HepG2 (cell line): ENCODE results near the gene DGCR2. TPM values are rescaled to one million over a fixed set of nuclear protein-coding genes. Genes with fewer than 3 reads are reported as not detected.
A peak's percentile ranks its signal among the peaks of the same experiment; 100 is the strongest.

Experiments used
- ATAC-seq: fragments of 200-7000 bp; cut with Tn5 transposase; 3 replicates; pipeline ENCODE4 v1.9.1; 2020; ENCODE audit warnings: mild to moderate bottlenecking, moderate library complexity
- BruUV-seq: library from RNA; stranded (reverse); fragments of 400-500 nt; replicated peaks from 2 replicates; lab custom pipeline; 2021; lab: Mats Ljungman, UMichigan
- CTCF ChIA-PET: fragments of 300-600 bp; formaldehyde crosslinking; extraction: SDS; loops from one replicate; lab custom pipeline; 2021; ENCODE audit warnings: low total read pairs, inconsistent platforms, low intra/inter-chr PET ratio; lab: Yijun Ruan, JAX
- POLR2A ChIA-PET: fragments of 350-600 bp; sonication (Branson Sonifier 250); formaldehyde crosslinking; loops from one replicate; lab custom pipeline; 2020; ENCODE audit warnings: antibody characterized with exemption, inconsistent platforms; lab: Yijun Ruan, JAX
- DNase-seq: peaks from one replicate; pipeline ENCODE4 v3.0.0-alpha.2; 2015; ENCODE audit warnings: low spot score
- FAIRE-seq: peaks from 3 replicates; lab custom pipeline; 2011; peaks lifted over from hg19 to GRCh38; lab: Jason Lieb, UNC
- H2AFZ ChIP-seq: one replicate; pipeline ENCODE4 v1.6.1; 2011; ENCODE audit warnings: low read length, inconsistent platforms
- H3K27ac ChIP-seq: fragments of 300-600 bp; 3 replicates; pipeline ENCODE4 v1.8.0; 2011; ENCODE audit warnings: mixed run types, mild to moderate bottlenecking, mixed read lengths, low read length, inconsistent platforms; ENCODE audit not compliant: insufficient read depth; ENCODE audit errors: extremely low read length
- H3K27me3 ChIP-seq, 2 experiments: fragments of 200-600 bp in 1 of 2; 2 replicates in 1 of 2; 3 replicates in 1 of 2; pipeline versions ENCODE4 v1.6.0 to v1.8.0; 2011; ENCODE audit warnings: low read length in 2 of 2, mild to moderate bottlenecking in 2 of 2, moderate library complexity in 2 of 2, inconsistent platforms in 1 of 2; ENCODE audit not compliant: insufficient read depth in 2 of 2, control insufficient read depth in 1 of 2
- H3K36me3 ChIP-seq, 2 experiments: fragments of 200-600 bp in 1 of 2; replicated peaks in 1 of 2; 2 replicates in 1 of 2; 3 replicates in 1 of 2; pipeline versions ENCODE4 v1.5.1 to v1.8.0; 2011; ENCODE audit warnings: low read length in 2 of 2, inconsistent platforms in 1 of 2; ENCODE audit not compliant: insufficient read depth in 2 of 2, control insufficient read depth in 1 of 2
- H3K4me1 ChIP-seq: 2 replicates; pipeline ENCODE4 v1.5.1; 2012; ENCODE audit warnings: low read length, inconsistent platforms; ENCODE audit not compliant: insufficient read depth
- H3K4me2 ChIP-seq: 2 replicates; pipeline ENCODE4 v1.6.0; 2011; ENCODE audit warnings: low read depth, low read length, inconsistent platforms
- H3K4me3 ChIP-seq, 3 experiments: fragments of 200-600 bp in 1 of 3; sonication (generic), shearing (Covaris generic) in 1 of 3; replicated peaks in 1 of 3; 2 replicates each; pipeline ENCODE4 v1.5.1; 2011 to 2016; ENCODE audit warnings: low read length in 3 of 3, inconsistent platforms in 2 of 3, low read depth in 2 of 3, mild to moderate bottlenecking in 2 of 3, control low read depth in 1 of 3, mixed read lengths in 1 of 3; ENCODE audit not compliant: insufficient read depth in 1 of 3
- H3K79me2 ChIP-seq: one replicate; pipeline ENCODE4 v1.6.1; 2011; ENCODE audit warnings: low read length, inconsistent platforms; ENCODE audit not compliant: insufficient read depth
- H3K9ac ChIP-seq: 2 replicates; pipeline ENCODE4 v1.6.0; 2011; ENCODE audit warnings: mild to moderate bottlenecking, low read depth, low read length, inconsistent platforms; ENCODE audit not compliant: insufficient read depth
- H3K9me3 ChIP-seq: 2 replicates; pipeline ENCODE4 v1.5.1; 2012; ENCODE audit warnings: mild to moderate bottlenecking, low read length
- H4K20me1 ChIP-seq: 2 replicates; pipeline ENCODE4 v1.6.0; 2011; ENCODE audit warnings: inconsistent platforms, mild to moderate bottlenecking, low read length, moderate library complexity; ENCODE audit not compliant: insufficient read depth
- KLF11 ChIP-seq: IDR thresholded peaks from 2 replicates; pipeline ENCODE4 v1.6.1; 2016; ENCODE audit warnings: missing compliant biosample characterization
- KMT2B ChIP-seq: IDR thresholded peaks from 2 replicates; pipeline ENCODE4 v1.6.1; 2016; ENCODE audit warnings: missing genetic modification reagents, missing compliant biosample characterization
- PHF8 ChIP-seq: sonication (generic); formaldehyde crosslinking; IDR thresholded peaks from 2 replicates; pipeline ENCODE4 v1.5.0; 2020; ENCODE audit warnings: missing genetic modification reagents
- RBM22 ChIP-seq: fragments of 200-400 bp; formaldehyde crosslinking; optimal IDR thresholded peaks from 2 replicates; pipeline ENCODE3; 2017; ENCODE audit warnings: mild to moderate bottlenecking, low read length, moderate library complexity
- REL ChIP-seq: sonication (generic); formaldehyde crosslinking; conservative IDR thresholded peaks from 2 replicates; pipeline ENCODE4 v1.8.0; 2022; ENCODE audit warnings: mild to moderate bottlenecking, missing genetic modification reagents, moderate library complexity
- SUZ12 ChIP-seq: fragments of 150-350 bp; IDR thresholded peaks from 2 replicates; pipeline ENCODE4 v1.6.1; 2014; ENCODE audit warnings: low read depth, low read length
- ZC3H13 ChIP-seq: sonication (generic); formaldehyde crosslinking; IDR thresholded peaks from 2 replicates; pipeline ENCODE4 v1.8.1; 2023; ENCODE audit warnings: mild to moderate bottlenecking, missing genetic modification reagents, moderate library complexity
- ZNF225 ChIP-seq: sonication (generic); formaldehyde crosslinking; IDR thresholded peaks from 2 replicates; pipeline ENCODE4 v1.4.0; 2020; ENCODE audit warnings: mild to moderate bottlenecking, missing genetic modification reagents
- ZNF678 ChIP-seq: sonication (generic); formaldehyde crosslinking; IDR thresholded peaks from 2 replicates; pipeline ENCODE4 v1.4.0; 2020; ENCODE audit warnings: mild to moderate bottlenecking, missing genetic modification reagents
- WGBS: methylation state at CpG from one replicate; pipeline ENCODE4 v1.1.6; 2017; ENCODE audit warnings: low lambda C conversion rate; 5-methylcytosine and 5-hydroxymethylcytosine counted together
- in situ Hi-C: cut with HindIII; loops from 2 replicates; pipeline ENCODE4 v1.10.0; 2017; ENCODE audit warnings: low pct_unique_long_range_greater_than_20kb; ENCODE audit not compliant: extremely low pct_ligation_motif_present
- intact Hi-C: fragments of 100-400 bp; cut with micrococcal nuclease; formaldehyde crosslinking; loops from one replicate; pipeline ENCODE4 v1.10.0; 2022; ENCODE audit not compliant: unreplicated experiment
- polyA plus RNA-seq, 8 experiments: library from polyadenylated mRNA; depleted of rRNA in 3 of 8; stranded (reverse) in 7 of 8; unstranded in 1 of 8; fragments of >200 nt; fragmentation: Illumina TruSeq in 4 of 8; extraction: Trizol in 4 of 8; gene quantifications; 2 replicates each; pipeline versions ENCODE4 v1.2.1 to v1.2.3, GENCODE V29; 2011 to 2016; ENCODE audit warnings: low read depth in 4 of 8, missing spikeins in 1 of 8, mixed read lengths in 1 of 8; ENCODE audit not compliant: insufficient read depth in 1 of 8
- total RNA-seq, 5 experiments: library from RNA; depleted of rRNA; stranded (reverse); fragments of >200 nt; fragmentation: Illumina TruSeq; extraction: Trizol; gene quantifications; 2 replicates each; pipeline ENCODE4 v1.2.3, GENCODE V29; 2016; ENCODE audit warnings: low read depth in 1 of 5

DGCR2 gene
- total and polyA plus RNA-seq, 2 of the 13 experiments (the other 11 are each of a cell fraction or from before 2014, with no cell fraction given): 23.1 to 35.3 TPM

- ATAC-seq (no peak), DNase-seq (no peak), FAIRE-seq (no peak)
- H3K9ac ChIP-seq: no peak overlapping the region
- H3K9me3 ChIP-seq: no peaks in the 10 kb centered on the region
- no peak overlapping the region for H2AFZ ChIP-seq
- in situ Hi-C loops (no loop called here), intact Hi-C loops (no loop called here)
- peaks cover 34 to 70% of the 10 kb centered on the region in 2 experiments for H3K36me3 ChIP-seq
- ChIA-PET POLR2A (no interaction called here), CTCF (no interaction called here)
- no peaks in the 10 kb centered on the region for H3K79me2 ChIP-seq
- no TSS peak for BruUV-seq
- no peaks in the 10 kb centered on the region for H3K4me1 ChIP-seq
- H3K27me3 ChIP-seq: no peaks in the 10 kb centered on the region
- H3K27ac ChIP-seq: no peak overlapping the region
- peak; percentile 76 for TF ChIP-seq RBM22
- no peak for TF ChIP-seq REL
- no peak overlapping the region for H3K4me2 ChIP-seq
- H4K20me1 ChIP-seq: no peaks in the 10 kb centered on the region
- 98% methylated on average over 15 of the region's 15 CpGs for WGBS
- no peak overlapping the region for H3K4me3 ChIP-seq
Measured at GRCh38 chr22:19041704-19042074, 80.5 kb downstream of the DGCR2 start.

DNA sequence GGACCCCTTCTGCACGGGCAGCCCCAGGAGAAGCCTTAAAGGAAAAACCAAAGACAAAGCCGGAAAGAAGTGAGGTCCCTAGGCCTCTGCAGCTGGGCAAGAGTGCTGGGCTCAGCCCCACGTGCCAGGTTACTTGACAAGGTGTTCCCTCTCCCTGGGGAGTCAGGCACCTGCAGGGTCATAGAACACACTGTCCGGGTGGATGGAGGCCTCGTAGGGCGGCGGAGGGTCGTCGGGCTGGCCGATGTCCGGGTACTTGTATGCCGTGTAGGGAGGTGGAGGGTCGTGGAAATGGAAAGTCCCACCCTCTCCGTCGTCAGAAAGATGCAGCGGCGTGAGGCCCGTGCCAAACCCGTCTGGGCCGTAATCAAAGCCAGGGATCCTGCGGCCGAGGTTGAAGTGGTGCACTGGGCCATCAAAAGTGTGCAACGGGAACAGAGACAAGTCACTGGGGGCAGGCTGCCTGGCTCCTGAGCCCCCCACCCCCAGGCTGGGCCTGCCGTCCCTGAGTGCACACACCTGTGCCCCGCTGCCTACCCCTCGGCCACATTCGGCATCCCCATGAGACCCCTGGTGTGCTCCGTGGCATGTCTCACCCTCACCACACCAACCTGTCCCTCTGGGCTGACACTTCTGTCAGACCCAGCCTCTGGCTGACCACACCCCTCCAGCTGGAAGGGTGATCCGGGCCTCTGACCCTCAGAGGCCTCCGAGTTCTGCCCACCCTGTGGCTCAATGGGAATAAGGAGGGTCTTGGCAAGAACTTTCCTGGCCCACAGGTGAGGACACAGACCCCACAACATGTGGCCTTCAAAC, 81.1 kb downstream of the DGCR2 start:
- 98% methylated on average over 28 of the region's 30 CpGs for WGBS
- no peaks in the 10 kb centered on the region for H3K9me3 ChIP-seq
- H3K79me2 ChIP-seq: no peaks in the 10 kb centered on the region
- ChIA-PET CTCF (no interaction called here), POLR2A (no interaction called here)
- H2AFZ ChIP-seq: no peak overlapping the region
- TF ChIP-seq KLF11 (CRISPR knock-in tag) (no peak), SUZ12 (no peak), ZNF678 (CRISPR knock-in tag) (no peak), ZNF225 (no peak), ZC3H13 (CRISPR knock-in tag) (no peak), KMT2B (CRISPR knock-in tag) (no peak), PHF8 (CRISPR knock-in tag) (no peak)
- ATAC-seq: no peak
- no TSS peak for BruUV-seq
- peaks cover 31 to 64% of the 10 kb centered on the region in 2 experiments for H3K36me3 ChIP-seq
- H3K9ac ChIP-seq: no peak overlapping the region
- H3K4me3 ChIP-seq: no peak overlapping the region
- H3K4me1 ChIP-seq: no peaks in the 10 kb centered on the region
- H3K27ac ChIP-seq: no peak overlapping the region
- no peaks in the 10 kb centered on the region for H4K20me1 ChIP-seq
- in situ Hi-C loops: no loop called here
- FAIRE-seq: no peak
- no peak for DNase-seq
- no peaks in the 10 kb centered on the region for H3K27me3 ChIP-seq
- H3K4me2 ChIP-seq: no peak overlapping the region
- intact Hi-C loops: no loop called here
